Measurements from ENCODE around the gene SETD7. TPM values are rescaled to one million over a fixed set of nuclear protein-coding genes. Genes with fewer than 3 reads are reported as not detected.

Gene SETD7
- total and polyA plus RNA-seq, 2 of the 4 experiments (the other 2 are of a cell fraction), result 17.0 to 46.6 TPM

- no peaks in the 10 kb centered on the region for H3K36me3 ChIP-seq (ENCODE audit: control insufficient read depth, insufficient read depth, low read length)
- no peak overlapping the region for H3K4me2 ChIP-seq (ENCODE audit: low read depth, low read length)
- dilution Hi-C loops (cut with HindIII; ENCODE audit: low sequenced_read_pairs, unreplicated experiment), result no loop called here
- POLR2A ChIA-PET (ENCODE audit: unreplicated experiment), result no interaction called here
- H3K4me1 ChIP-seq (ENCODE audit: control insufficient read depth, insufficient read depth, low read length), result no peaks in the 10 kb centered on the region
- no peak overlapping the region for H2AK5ac ChIP-seq (ENCODE audit: low read depth, low read length)
- H2BK20ac ChIP-seq (ENCODE audit: low read depth, low read length), result no peak overlapping the region
- H2AFZ ChIP-seq (replicated peaks; ENCODE audit: low read length, poor library complexity), result no peak overlapping the region
- 0 out of 2 replicates have a peak, but pooled peaks have one; percentile 62 for TF ChIP-seq USF2 (IDR thresholded peaks at IDR 0.05; ENCODE audit: low read depth, low read length)
- TF ChIP-seq BHLHE40 (IDR thresholded peaks at IDR 0.05; ENCODE audit: low read depth, low read length), result no peak
- CTCF ChIA-PET, result interaction anchor here (0.6 kb wide), 1 partner anchor 196 kb away, joined by 3 read pairs; no protein-coding TSS in a partner anchor
- no peak overlapping the region for H2BK120ac ChIP-seq (ENCODE audit: low read depth, low read length)
- no peak for DNase-seq
- no peak overlapping the region for H4K8ac ChIP-seq (ENCODE audit: low read depth in 2 of 2, low read length in 2 of 2)
- no peak for ATAC-seq (ENCODE audit: low read depth)
- H3K27ac ChIP-seq (ENCODE audit: insufficient read depth, low read length), result no peak overlapping the region
- H3K4me3 ChIP-seq (ENCODE audit: insufficient read depth, low read depth, low read length), result no peak overlapping the region
- H4K91ac ChIP-seq (ENCODE audit: insufficient read depth, low read depth, low read length), result no peak overlapping the region
- H3K9me3 ChIP-seq (ENCODE audit: control insufficient read depth, insufficient read depth, low read length), result no peaks in the 10 kb centered on the region
- H2AK9ac ChIP-seq (replicated peaks; ENCODE audit: low read depth, low read length, poor library complexity), result no peak overlapping the region
- no peak overlapping the region for H3K23ac ChIP-seq (ENCODE audit: low read depth, low read length)
- intact Hi-C loops (cut with micrococcal nuclease), result no loop called here
- peaks cover 16% of the 10 kb centered on the region; the same call in 1 of the 2 replicates for H4K20me1 ChIP-seq (ENCODE audit: insufficient read depth, low read length)
- no peak overlapping the region for H3K56ac ChIP-seq (ENCODE audit: extremely low read depth, insufficient read depth, low read length)
- H3K9ac ChIP-seq (ENCODE audit: low read depth, low read length), result no peak overlapping the region
- no peak overlapping the region for H3K14ac ChIP-seq (replicated peaks; ENCODE audit: low read depth, low read length)
- BruUV-seq (replicated peaks), result no TSS peak
- in situ Hi-C loops (cut with MboI; ENCODE audit: low sequenced_read_pairs), result no loop called here
- peaks cover 4% of the 10 kb centered on the region; the same call in 1 of the 2 replicates for H3K9me1 ChIP-seq (ENCODE audit: insufficient read depth, low read length)
- H3K79me1 ChIP-seq (ENCODE audit: low read depth in 1 of 2, low read length in 2 of 2), result peaks cover 21 to 57% of the 10 kb centered on the region in 2 experiments
- H4K5ac ChIP-seq (ENCODE audit: low read depth, low read length), result no peak overlapping the region
- H2BK5ac ChIP-seq (ENCODE audit: low read depth, low read length, poor library complexity, severe bottlenecking), result no peak overlapping the region
- H3K27me3 ChIP-seq (ENCODE audit: control insufficient read depth, insufficient read depth, low read length), result no peaks in the 10 kb centered on the region
- H2BK15ac ChIP-seq (ENCODE audit: low read depth, low read length), result no peak overlapping the region
- H3K18ac ChIP-seq (ENCODE audit: low read depth, low read length), result no peak overlapping the region
- H3K4ac ChIP-seq (ENCODE audit: low read depth, low read length), result no peak overlapping the region
- WGBS, 2 experiments (ENCODE audit: extremely low coverage in 2 of 2, insufficient read length in 1 of 2), result no CpG with 5 or more reads among the region's 5 CpGs
Measured at GRCh38 chr4:139461022-139461628, 94.9 kb downstream of the SETD7 start.
